ENCODE results near the gene CPLX1. TPM values are rescaled to one million over a fixed set of nuclear protein-coding genes. Genes with fewer than 3 reads are reported as not detected.
"Not testable (repeated sequence)": the region's sequence is repeated elsewhere in the genome, so short reads cannot be mapped to it uniquely, and the experiment has no call there.

The CPLX1 gene
- total and polyA plus RNA-seq, 4 donors = 0.13 to 13.7 (median 2.8) TPM

DNA sequence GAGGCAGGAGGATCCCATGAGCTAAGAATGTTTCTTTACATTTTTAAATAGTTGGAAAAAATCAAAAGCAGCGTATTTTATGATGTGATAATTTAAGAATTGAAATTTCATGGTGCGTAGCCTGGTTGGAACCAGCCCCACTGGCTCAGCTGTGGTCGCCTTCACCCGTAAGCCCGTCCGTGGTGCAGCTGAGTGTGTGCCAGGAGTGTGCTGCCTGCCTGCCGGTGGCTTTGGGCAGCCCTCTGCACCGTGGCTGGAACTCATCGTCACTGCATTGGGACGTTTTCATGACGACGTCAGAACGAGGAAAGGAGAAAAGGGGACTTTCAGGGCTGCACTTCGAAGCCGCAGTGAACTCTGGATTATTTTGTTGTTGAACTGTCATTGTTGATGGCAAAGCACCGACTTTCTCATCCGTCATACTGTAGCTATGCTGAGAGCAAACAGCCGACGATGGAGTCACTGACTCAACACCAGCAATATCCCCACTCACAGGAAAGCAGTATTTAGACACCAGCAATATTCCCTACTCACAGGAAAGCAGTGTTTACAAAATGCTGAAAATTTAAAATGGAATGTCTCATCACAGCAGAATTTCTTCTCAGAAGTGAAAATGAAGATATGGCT is 85.2 kb downstream of the CPLX1 start:
- Histone ChIP-seq H3K36me3 (ENCODE audit: control insufficient read depth in 1 of 2, insufficient read depth in 2 of 2, low read length in 1 of 2) (peaks cover 3 to 4% of the 10 kb centered on the region in 2 donors), H3K4me3 (ENCODE audit: low read length in 2 of 2) (no peak overlapping the region), H3K4me1 (ENCODE audit: control insufficient read depth in 1 of 2, insufficient read depth in 2 of 2, low read length in 2 of 2) (no peaks in the 10 kb centered on the region), H3K9me3 (ENCODE audit: control insufficient read depth, low read length) (no peaks in the 10 kb centered on the region), H3K27ac (ENCODE audit: low read depth in 1 of 2, low read length in 2 of 2) (no peak overlapping the region), H3K27me3 (ENCODE audit: control insufficient read depth in 1 of 2, insufficient read depth in 2 of 2, low read length in 1 of 2) (no peaks in the 10 kb centered on the region)
- DNase-seq = no peak
- 66 to 67% methylated on average over 19 of the region's 19 CpGs for WGBS, 2 donors
- ATAC-seq (ENCODE audit: low FRiP score) = no peak
- intact Hi-C loops (cut with DNase I) = no loop called here

DNA sequence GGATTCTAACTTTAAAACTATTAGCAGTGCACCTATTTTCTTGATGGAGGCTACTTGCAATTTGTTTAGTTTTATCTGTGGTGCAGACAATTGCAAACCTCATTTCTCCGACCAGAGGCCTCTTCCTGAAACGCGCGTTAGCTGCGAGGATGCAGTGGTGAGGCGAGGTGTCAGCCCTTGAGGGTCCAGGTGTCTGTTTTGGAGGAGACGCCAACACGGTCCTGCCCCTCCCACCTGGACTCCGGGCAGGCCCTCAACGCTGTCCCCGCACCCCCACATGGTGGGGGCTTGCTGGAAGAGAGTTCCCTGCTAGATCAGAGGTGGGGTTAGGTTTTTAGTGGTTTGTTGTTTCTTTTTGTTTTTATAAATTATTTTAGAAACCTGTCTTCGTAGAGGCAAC is 85.9 kb downstream of the CPLX1 start:
- no peak for DNase-seq
- Histone ChIP-seq H3K27ac (ENCODE audit: low read depth in 1 of 2, low read length in 2 of 2) (no peak overlapping the region), H3K27me3 (ENCODE audit: control insufficient read depth in 1 of 2, insufficient read depth in 2 of 2, low read length in 1 of 2) (no peaks in the 10 kb centered on the region), H3K9me3 (ENCODE audit: control insufficient read depth, low read length) (no peaks in the 10 kb centered on the region), H3K36me3 (ENCODE audit: control insufficient read depth in 1 of 2, insufficient read depth in 2 of 2, low read length in 1 of 2) (peaks cover 5 to 6% of the 10 kb centered on the region in 2 donors), H3K4me3 (ENCODE audit: low read length in 2 of 2) (no peak overlapping the region), H3K4me1 (ENCODE audit: control insufficient read depth in 1 of 2, insufficient read depth in 2 of 2, low read length in 2 of 2) (no peaks in the 10 kb centered on the region)
- 85 to 89% methylated on average over 12 of the region's 12 CpGs for WGBS, 2 donors
- intact Hi-C loops (cut with DNase I) = no loop called here
- no peak for ATAC-seq (ENCODE audit: low FRiP score)

DNA sequence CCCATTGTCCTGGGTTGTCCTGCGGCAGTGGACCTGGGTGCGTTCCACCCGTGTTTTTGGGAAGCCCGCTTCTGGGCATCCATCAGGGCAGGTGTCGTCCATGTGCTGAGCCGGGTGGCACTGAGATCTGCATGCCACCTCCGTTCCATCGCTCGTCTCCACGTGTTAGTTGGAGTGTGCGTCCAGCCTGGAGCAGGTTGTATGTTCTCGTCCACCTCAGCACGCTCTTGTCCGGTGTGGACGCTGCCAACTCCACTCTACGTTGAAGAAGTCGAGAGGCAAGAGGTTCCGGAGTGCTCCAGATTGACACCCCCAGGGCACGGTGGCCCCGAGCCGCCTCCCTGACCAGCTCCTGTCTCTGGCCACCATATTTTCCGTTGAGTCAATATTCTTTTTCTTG is 86.4 kb downstream of the CPLX1 start:
- Histone ChIP-seq H3K9me3 (ENCODE audit: control insufficient read depth, low read length) (no peaks in the 10 kb centered on the region), H3K4me1 (ENCODE audit: control insufficient read depth in 1 of 2, insufficient read depth in 2 of 2, low read length in 2 of 2) (no peaks in the 10 kb centered on the region), H3K27me3 (ENCODE audit: control insufficient read depth in 1 of 2, insufficient read depth in 2 of 2, low read length in 1 of 2) (no peaks in the 10 kb centered on the region), H3K27ac (ENCODE audit: low read depth in 1 of 2, low read length in 2 of 2) (no peak overlapping the region), H3K36me3 (ENCODE audit: control insufficient read depth in 1 of 2, insufficient read depth in 2 of 2, low read length in 1 of 2) (peaks cover 6 to 7% of the 10 kb centered on the region in 2 donors), H3K4me3 (ENCODE audit: low read length in 2 of 2) (no peak overlapping the region)
- intact Hi-C loops (cut with DNase I) = no loop called here
- WGBS, 2 donors = 95 to 96% methylated on average over 22 of the region's 22 CpGs
- no peak for ATAC-seq (ENCODE audit: low FRiP score)
- DNase-seq = no peak

DNA sequence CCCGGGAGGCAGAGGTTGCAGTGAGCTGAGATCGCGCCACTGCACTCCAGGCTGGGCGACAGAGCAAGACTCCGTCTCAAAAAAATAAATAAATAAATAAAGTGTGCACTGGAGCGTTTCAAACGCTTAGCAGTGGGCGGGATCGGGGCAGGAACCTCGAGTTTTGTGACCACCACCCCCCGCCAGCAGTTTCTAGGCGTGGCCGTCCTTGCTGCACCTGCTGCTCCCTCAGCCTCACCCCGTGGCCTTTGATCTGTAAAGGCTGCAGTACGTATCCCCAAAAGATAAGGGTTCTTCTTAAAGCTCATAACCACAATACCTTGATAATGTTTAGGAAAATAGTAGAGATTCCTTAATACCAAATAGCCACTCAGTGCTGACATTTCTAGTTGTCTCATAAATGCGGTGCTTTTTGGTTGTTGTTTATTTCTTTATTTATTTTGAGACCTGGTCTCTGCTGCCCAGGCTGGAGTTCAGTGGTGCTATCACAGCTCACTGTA is 87.1 kb downstream of the CPLX1 start:
- Histone ChIP-seq H3K27ac (ENCODE audit: low read depth in 1 of 2, low read length in 2 of 2) (no peak overlapping the region), H3K36me3 (ENCODE audit: control insufficient read depth in 1 of 2, insufficient read depth in 2 of 2, low read length in 1 of 2) (peaks cover 6 to 10% of the 10 kb centered on the region in 2 donors), H3K9me3 (ENCODE audit: control insufficient read depth, low read length) (no peaks in the 10 kb centered on the region), H3K27me3 (ENCODE audit: control insufficient read depth in 1 of 2, insufficient read depth in 2 of 2, low read length in 1 of 2) (no peaks in the 10 kb centered on the region), H3K4me1 (ENCODE audit: control insufficient read depth in 1 of 2, insufficient read depth in 2 of 2, low read length in 2 of 2) (no peaks in the 10 kb centered on the region), H3K4me3 (ENCODE audit: low read length in 2 of 2) (no peak overlapping the region)
- DNase-seq = no peak
- intact Hi-C loops (cut with DNase I) = no loop called here
- ATAC-seq (ENCODE audit: low FRiP score) = no peak
- 91 to 93% methylated on average over 16 of the region's 16 CpGs for WGBS, 2 donors

DNA sequence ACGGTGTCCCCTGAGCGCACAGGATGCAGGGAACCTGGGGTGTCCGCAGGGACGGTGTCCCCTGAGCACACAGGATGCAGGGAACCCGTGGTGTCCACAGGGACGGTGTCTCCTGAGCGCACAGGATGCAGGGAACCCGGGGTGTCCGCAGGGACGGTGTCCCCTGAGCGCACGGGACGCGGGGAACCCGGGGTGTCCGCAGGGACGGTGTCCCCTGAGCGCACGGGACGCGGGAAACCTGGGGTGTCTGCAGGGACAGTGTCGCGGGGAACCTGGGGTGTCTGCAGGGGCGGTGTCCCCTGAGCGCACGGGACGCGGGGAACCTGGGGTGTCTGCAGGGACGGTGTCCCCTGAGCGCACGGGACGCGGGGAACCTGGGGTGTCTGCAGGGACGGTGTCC is 89.4 kb downstream of the CPLX1 start:
- H3K9me3 ChIP-seq (ENCODE audit: control insufficient read depth, low read length); ATAC-seq (ENCODE audit: low FRiP score); H3K27ac ChIP-seq (ENCODE audit: low read depth in 1 of 2, low read length in 2 of 2); intact Hi-C loops (cut with DNase I); DNase-seq; H3K4me1 ChIP-seq (ENCODE audit: control insufficient read depth in 1 of 2, insufficient read depth in 2 of 2, low read length in 2 of 2); H3K4me3 ChIP-seq (ENCODE audit: low read length in 2 of 2); H3K27me3 ChIP-seq (ENCODE audit: control insufficient read depth in 1 of 2, insufficient read depth in 2 of 2, low read length in 1 of 2): not testable (repeated sequence)
- 97 to 99% methylated on average over 28 to 33 of the region's 34 CpGs for WGBS, 2 donors
- H3K36me3 ChIP-seq (ENCODE audit: control insufficient read depth in 1 of 2, insufficient read depth in 2 of 2, low read length in 1 of 2) = peaks cover 6 to 19% of the 10 kb centered on the region in 2 donors

DNA sequence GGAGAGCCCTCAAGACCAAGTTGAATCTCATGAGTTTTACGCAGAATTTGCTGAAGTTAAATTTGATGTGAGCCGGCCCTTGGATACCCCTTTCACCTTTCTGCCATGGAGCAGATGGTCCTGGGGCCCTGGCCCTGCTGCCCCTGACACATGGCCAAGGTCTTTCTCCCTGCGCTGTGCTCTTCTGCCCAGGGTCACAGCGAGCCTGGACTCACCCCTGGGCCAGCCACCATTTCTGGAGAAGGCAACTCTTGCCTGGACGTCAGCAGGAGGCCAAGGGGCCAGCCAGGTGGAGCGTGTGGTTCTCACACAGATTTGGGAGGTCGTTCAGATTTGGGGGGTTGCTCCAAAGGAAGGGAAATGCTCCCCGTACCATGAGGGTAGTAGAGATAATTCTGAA is 90.3 kb downstream of the CPLX1 start:
- no peaks in the 10 kb centered on the region for H3K9me3 ChIP-seq (ENCODE audit: control insufficient read depth, low read length)
- 95 to 97% methylated on average over 8 of the region's 8 CpGs for WGBS, 2 donors
- intact Hi-C loops (cut with DNase I) = no loop called here
- ATAC-seq (ENCODE audit: low FRiP score) (no peak), DNase-seq (no peak)
- H3K27me3 ChIP-seq (ENCODE audit: control insufficient read depth in 1 of 2, insufficient read depth in 2 of 2, low read length in 1 of 2) = no peaks in the 10 kb centered on the region
- H3K27ac ChIP-seq (ENCODE audit: low read depth in 1 of 2, low read length in 2 of 2) = no peak overlapping the region
- H3K4me1 ChIP-seq (ENCODE audit: control insufficient read depth in 1 of 2, insufficient read depth in 2 of 2, low read length in 2 of 2) = no peaks in the 10 kb centered on the region
- peaks cover 6 to 18% of the 10 kb centered on the region in 2 donors for H3K36me3 ChIP-seq (ENCODE audit: control insufficient read depth in 1 of 2, insufficient read depth in 2 of 2, low read length in 1 of 2)
- H3K4me3 ChIP-seq (ENCODE audit: low read length in 2 of 2) = no peak overlapping the region

Other genes with a start within 250 kb of the CPLX1 start
- gene TMEM271, start 249.8 kb downstream of the CPLX1 start, total RNA-seq = not detected
- gene TMEM271, start 249.8 kb downstream of the CPLX1 start, polyA plus RNA-seq = not detected
- 1 to 10 TPM; 1.9 to 2.4 TPM for gene PDE6B, start 200.6 kb downstream of the CPLX1 start, total RNA-seq
- 1 to 10 TPM; 1.1 to 4.0 TPM for gene PDE6B, start 200.6 kb downstream of the CPLX1 start, polyA plus RNA-seq
- 100 to 1,000 TPM; 152 to 162 TPM for gene ATP5ME, start 151.9 kb downstream of the CPLX1 start, total RNA-seq
- 100 to 1,000 TPM; 492 to 599 TPM for gene ATP5ME, start 151.9 kb downstream of the CPLX1 start, polyA plus RNA-seq
- gene MYL5, start 151.6 kb downstream of the CPLX1 start, total RNA-seq = 10 to 100 TPM in 1 of 2 donors, 1 to 10 TPM in 1; 5.7 to 11.5 TPM
- gene MYL5, start 151.6 kb downstream of the CPLX1 start, polyA plus RNA-seq = 10 to 100 TPM; 15.4 to 19.8 TPM
- gene SLC49A3, start 137.0 kb downstream of the CPLX1 start, total RNA-seq = 10 to 100 TPM; 10.8 to 20.0 TPM
- 10 to 100 TPM in 1 of 2 donors, 1 to 10 TPM in 1; 3.0 to 22.9 TPM for gene SLC49A3, start 137.0 kb downstream of the CPLX1 start, polyA plus RNA-seq
- gene PCGF3, start 120.3 kb downstream of the CPLX1 start, total RNA-seq = 10 to 100 TPM; 35.7 to 59.4 TPM
- 10 to 100 TPM; 17.7 to 38.3 TPM for gene PCGF3, start 120.3 kb downstream of the CPLX1 start, polyA plus RNA-seq
- gene GAK, start 106.2 kb upstream of the CPLX1 start, total RNA-seq = 10 to 100 TPM; 90.8 to 98.0 TPM
- gene GAK, start 106.2 kb upstream of the CPLX1 start, polyA plus RNA-seq = 100 to 1,000 TPM in 1 of 2 donors, 10 to 100 TPM in 1; 52.0 to 300 TPM
- 10 to 100 TPM; 17.4 to 26.0 TPM for gene TMEM175, start 106.3 kb upstream of the CPLX1 start, total RNA-seq
- gene TMEM175, start 106.3 kb upstream of the CPLX1 start, polyA plus RNA-seq = 10 to 100 TPM; 35.2 to 81.3 TPM
- gene DGKQ, start 147.4 kb upstream of the CPLX1 start, total RNA-seq = 10 to 100 TPM; 11.2 to 14.2 TPM
- 10 to 100 TPM in 1 of 2 donors, 1 to 10 TPM in 1; 5.4 to 13.4 TPM for gene DGKQ, start 147.4 kb upstream of the CPLX1 start, polyA plus RNA-seq
- gene IDUA, start 160.9 kb upstream of the CPLX1 start, total RNA-seq = 10 to 100 TPM; 27.5 to 44.2 TPM
- gene IDUA, start 160.9 kb upstream of the CPLX1 start, polyA plus RNA-seq = 10 to 100 TPM in 1 of 2 donors, 1 to 10 TPM in 1; 5.9 to 42.5 TPM
- gene SLC26A1, start 167.3 kb upstream of the CPLX1 start, total RNA-seq = under 1 TPM in 1 of 2 donors, not detected in 1; 0.45 TPM
- under 1 TPM; 0.38 to 0.87 TPM for gene SLC26A1, start 167.3 kb upstream of the CPLX1 start, polyA plus RNA-seq
- 10 to 100 TPM; 28.9 to 32.9 TPM for gene FGFRL1, start 185.5 kb upstream of the CPLX1 start, total RNA-seq
- gene FGFRL1, start 185.5 kb upstream of the CPLX1 start, polyA plus RNA-seq = 10 to 100 TPM in 1 of 2 donors, 1 to 10 TPM in 1; 6.9 to 19.5 TPM

Measured in aorta (tissue), 5 donors.